ENCODE data around the gene RPS2. TPM values are rescaled to one million over a fixed set of nuclear protein-coding genes. Genes with fewer than 3 reads are reported as not detected.
A peak's percentile ranks its signal among the peaks of the same experiment; 100 is the strongest.

Gene RPS2
- total RNA-seq, 1 donor from 2014 or later: 1,121 TPM

DNA sequence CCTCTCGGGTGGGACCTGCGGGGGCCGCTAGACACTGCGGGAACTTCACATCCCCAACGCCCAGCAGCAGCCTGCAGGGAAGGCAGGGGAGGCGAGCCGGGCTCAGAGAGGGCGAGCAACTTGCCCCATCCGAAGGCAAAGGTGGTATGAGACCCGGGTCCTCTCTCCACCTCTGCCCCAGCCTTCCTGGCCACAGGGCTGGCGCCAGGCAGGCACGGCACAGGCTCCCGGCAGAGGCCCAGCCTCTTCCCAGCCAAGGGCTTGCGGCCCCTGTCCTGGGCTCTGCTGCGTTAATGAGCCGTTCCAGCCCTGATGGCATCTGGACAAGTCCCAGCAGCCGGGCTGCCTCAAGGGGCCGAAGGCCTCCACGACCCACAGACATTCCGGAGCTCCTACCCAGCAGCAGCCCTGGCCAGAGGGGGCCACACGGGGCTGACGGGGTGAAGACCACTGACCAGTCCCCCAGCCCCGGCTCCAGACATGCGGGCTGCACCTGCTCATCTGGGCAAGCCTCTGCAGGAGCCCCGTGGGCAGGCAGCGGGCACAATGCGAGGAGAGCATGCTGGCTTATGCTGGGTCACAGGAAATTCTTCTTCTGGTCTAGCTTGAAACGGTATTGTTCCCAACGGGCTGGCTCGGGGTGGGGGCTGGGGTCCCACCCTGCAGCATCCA is 45.2 kb downstream of the RPS2 start:
- no peak for DNase-seq (ENCODE audit: low spot score)

DNA sequence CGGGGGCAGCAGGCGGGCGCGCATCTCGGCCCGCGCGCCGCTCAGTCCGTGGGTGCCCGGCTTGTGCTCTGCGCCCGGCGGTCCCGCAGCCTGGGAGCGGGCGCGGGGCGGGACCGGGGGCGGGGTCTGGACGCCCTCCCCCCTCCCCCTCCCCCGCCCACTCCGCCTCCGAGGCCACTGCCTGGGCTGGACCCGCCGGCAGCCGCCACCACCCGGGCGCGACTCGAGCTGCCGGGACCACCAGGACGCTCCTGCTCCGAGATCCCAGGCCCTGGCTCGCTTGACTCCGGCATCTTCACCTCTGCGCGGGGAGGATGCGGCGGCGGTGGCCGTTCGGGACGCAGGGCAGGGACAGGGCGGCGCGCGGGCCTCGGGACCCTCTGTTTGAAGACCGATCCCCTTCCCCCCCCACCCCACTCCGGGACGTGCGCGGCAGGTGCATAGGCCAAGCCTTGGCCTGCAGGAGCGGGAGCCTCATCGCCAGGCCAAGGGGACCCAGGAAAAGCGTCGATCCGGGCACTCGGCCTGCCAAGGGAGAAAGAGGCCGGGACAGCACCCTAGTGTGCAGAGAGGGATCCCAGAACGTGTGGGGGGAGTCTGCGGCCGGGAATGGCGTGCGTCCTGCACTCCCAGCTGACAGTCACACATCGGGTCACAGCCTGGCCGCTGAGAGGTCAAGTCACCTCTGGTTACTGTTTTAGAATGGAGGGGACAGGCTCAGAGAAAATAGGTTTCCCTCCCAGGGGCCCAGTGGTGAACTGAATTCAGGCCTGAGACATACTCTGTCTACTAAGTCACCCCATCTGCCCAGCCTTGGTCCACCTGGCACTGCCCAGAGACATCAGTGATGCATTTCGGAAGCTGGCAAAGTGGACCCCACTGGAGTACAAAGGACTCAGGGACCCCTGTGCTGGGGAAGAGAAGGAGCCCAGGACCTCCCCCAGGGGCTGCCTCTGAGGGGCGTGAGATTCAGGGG is 46.0 kb downstream of the RPS2 start, which contains the start of gene HS3ST6:
TSS of gene HS3ST6 (minus strand) at position 65 of the 976 bp plus-strand sequence. CDS start 92 bp downstream, outside the sequence.
- no peak for DNase-seq (ENCODE audit: low spot score)

DNA sequence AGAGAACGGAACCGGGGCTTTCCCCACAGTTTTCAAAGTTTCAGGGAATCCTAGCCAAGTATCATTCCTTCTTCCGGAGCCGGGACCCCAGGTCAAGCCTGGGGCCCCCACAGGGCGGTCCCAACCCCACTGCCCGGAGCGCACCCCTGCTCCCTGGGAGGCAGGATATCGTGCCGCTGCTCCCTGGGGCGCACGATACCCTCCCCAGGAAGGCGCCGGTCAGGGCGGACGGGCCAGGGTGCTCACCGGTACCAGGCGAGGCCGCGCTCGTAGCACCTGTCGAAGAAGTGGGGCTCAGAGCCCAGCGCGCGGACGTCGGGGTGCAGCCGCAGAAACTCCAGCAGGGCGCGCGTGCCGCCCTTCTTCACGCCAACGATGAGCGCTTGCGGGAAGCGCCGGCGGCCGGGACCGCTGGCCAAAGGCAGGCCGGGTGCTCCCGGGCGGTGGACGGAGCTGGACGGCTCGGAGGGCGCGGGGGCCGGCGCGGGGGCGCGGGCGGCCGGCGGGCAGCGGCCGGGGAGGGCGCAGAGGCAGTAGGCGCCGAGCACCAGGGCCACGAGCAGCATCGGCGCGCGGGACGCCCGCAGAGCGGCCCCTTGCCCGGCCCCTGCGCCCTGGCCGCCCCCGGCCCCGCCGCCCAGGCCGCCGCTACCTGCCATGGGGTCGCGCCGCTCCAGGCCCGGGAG is 46.8 kb downstream of the RPS2 start:
- DNase-seq (ENCODE audit: low spot score): no peak

DNA sequence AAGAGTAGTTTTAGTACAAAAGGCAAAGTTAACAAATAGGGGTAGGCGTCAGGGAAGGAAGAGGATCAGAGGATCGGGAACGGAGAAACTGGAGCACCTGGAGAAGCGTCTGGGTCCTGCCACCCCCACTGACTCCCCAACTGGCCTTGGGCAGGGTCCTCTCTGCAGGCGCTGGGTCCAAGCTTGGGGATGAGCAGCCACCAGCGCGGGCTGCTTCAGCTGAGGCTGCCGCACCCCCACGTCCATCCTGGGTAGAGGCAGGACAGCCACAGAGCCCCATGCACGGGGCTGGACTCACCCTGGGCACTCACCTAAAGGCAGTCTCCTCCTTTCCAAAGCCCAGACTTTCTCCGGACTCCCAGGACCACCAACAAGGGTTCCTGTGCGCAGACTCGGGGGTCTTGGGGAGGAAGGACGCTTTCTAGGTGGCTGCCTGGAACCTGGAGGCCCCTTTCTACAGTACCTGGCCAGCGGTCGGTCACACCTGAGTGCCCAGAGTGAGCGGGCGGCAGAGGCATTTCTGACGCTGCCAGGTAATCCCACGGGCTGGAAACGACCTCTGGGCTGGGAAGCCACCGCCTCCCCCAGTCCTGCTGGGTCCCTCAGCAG is 47.5 kb downstream of the RPS2 start:
- no peak for DNase-seq (ENCODE audit: low spot score)

DNA sequence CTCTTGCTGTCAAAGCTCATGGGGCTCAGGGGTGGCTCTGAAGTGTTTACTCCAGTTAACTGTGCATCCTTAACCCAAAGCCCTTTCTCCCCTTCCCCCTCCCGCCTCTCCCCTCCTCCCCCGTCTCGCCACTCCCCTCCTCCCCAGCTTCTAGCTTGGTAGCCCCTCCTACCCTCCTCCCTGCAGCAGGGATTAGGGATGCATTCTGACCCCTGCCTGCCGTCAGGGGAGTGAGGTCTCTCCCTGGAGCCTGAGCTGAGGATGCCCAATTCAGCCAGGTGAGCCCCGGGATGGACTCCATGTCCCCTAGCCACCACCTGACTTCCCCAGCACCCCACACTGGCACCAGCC is 48.0 kb downstream of the RPS2 start:
- DNase-seq (ENCODE audit: low spot score): no peak

DNA sequence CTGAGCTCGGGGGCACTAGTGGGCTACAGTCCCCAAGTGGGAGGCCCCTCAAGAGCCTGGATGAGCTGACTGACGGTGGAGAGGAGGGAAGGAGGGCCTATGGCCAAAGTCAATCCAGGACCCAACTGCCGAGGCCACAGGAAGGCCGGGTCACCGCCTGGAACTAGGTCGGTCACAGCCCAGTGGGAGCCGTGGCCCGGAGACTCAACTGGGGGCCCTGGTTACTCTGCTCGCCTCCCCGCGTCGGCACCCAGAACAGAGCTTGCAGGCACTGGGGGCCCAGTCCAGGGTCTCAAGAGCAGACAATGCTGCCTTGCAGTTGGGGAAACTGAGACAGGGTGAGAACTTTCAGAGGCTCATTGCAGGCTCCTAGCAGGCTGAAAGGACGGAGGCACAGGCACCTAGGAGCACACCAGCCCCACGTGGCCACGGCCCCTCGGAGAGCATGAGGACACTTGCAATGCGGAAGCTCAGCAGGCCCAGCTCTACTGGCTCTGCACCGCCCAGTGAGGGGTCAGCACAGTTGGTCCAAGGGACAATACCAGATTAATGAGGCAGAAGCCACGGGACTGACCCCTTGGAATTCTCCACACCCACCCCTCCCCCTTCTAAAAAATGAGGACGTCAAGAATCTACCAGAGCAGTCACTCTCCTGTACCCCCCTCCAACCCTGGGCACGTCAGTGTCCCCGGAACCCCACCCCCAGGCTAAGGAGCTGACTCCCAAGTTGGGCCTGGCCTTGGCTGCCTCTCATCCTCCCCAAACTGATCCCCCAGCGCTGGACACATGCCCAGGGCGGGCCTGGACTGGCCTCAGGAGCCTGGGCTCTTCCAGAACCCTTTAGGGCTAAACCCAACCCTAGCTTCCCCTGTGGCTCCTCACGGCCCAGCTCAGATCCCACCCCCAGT is 48.6 kb downstream of the RPS2 start:
- DNase-seq (ENCODE audit: low spot score): no peak

DNA sequence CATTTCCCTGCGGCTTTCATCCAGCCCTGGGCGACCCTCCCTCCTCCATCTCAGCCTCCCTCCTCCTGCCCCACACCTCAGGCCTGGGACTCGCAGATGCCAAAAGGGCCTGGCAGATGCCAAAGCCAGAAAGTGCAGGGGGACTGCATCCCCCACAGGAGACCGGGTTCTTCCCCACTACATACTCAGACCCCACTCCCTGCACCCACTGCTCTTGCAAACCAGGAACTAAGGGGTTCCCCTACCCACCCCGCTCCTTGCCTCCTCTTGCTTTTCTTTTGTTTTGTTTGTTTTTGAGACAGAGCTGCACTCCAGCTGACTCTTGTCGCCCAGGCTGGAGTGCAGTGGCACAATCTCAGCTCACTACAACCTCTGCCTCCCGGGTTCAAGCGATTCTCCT is 49.6 kb downstream of the RPS2 start:
- DNase-seq (ENCODE audit: low spot score): no peak

DNA sequence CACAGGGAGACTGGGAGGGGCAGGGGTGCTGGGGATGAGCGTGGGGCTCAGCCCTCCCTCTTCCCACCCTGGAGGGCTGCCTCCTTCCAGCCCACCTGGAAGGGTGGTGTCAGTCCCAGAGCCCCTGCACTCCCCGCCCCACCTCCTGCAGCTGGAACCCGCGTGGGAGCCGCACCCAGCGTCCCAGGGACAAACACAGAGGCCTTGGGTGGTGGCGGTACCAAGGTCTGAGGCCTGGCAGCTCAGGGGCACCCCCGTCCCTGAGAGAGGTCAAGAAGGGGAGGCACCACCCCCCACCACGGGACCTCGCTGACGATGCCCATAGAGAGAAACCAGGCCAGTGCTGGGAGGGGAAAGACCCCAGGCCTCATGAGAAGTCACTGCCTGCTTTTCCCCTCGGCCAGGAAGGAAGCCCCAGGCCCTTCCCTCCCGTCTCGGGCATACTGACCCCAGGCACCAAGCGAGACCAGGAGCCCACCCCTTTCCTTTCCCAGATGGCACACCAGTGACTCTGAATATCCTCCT is 50.5 kb downstream of the RPS2 start:
- DNase-seq (ENCODE audit: low spot score): no peak

DNA sequence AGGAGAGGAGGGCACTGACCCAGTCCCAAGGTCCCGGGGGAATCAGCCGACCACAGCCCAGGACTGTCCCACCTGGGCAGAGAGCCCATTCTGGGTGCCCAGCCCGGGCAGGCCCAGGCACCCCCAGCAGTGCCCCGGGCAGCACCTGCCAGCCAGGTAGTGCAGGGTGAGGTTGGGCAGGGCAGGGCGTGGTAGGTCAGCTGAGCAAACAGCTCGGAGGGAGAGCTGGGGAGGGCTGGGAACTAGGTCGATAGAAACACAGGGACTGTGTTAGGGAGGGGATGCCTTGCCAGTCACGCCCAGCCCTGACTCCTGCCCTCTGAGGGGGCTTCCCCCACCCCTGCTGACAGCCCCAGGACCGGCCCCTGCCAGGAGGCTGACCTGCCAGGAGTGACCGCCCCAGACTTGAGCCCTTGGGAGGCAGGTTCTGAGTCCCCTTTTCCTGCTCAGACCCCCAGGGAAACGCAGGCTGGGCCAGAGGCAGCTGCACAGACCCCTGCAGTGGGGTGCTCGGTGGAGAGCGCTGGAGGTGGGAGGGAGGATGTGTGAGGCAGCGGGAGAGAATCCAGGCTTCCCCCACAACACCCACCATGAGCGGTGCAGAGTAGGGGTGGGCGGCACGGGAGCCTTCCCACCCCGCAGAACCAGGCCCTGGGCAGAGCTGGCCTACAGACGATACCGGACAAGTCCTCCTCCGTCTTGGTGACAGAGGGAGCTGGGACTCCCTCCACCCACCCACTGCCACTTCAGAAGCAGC is 51.1 kb downstream of the RPS2 start:
- DNase-seq (ENCODE audit: low spot score): peak; percentile 78

DNA sequence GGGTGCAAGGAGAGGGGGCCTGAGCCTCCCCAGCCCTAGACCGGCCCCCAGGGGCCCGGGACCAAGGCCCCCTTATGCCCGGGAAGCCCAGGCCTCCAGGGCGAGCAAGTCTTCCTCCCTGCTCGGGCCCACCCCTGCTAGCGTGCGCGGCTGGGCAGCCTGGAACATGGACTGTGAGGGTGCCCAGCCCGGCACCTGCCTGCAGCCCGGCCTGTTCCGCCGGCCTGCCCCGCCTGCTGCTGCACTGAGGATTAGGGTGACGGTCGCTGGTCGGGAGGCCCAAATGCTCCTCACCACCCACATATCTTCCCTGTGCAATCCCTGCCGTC is 52.4 kb downstream of the RPS2 start:
- no peak for DNase-seq (ENCODE audit: low spot score)

Other genes with a start within 250 kb of the RPS2 start
- 129 TPM for gene NME3, start 193.3 kb downstream of the RPS2 start, total RNA-seq
- gene EME2, start 192.0 kb downstream of the RPS2 start, total RNA-seq: 31.9 TPM
- gene MRPS34, start 191.7 kb downstream of the RPS2 start, total RNA-seq: 87.7 TPM
- 57.9 TPM for gene SPSB3, start 182.3 kb downstream of the RPS2 start, total RNA-seq
- 54.4 TPM for gene NUBP2, start 181.9 kb downstream of the RPS2 start, total RNA-seq
- gene IGFALS, start 171.1 kb downstream of the RPS2 start, total RNA-seq: 29.3 TPM
- gene HAGH, start 138.0 kb downstream of the RPS2 start, total RNA-seq: 82.2 TPM
- 49.6 TPM for gene FAHD1, start 137.6 kb downstream of the RPS2 start, total RNA-seq
- gene MEIOB, start 92.7 kb downstream of the RPS2 start, total RNA-seq: 0.17 TPM
- not detected for gene HS3ST6, start 46.4 kb downstream of the RPS2 start, total RNA-seq
- gene MSRB1, start 21.6 kb downstream of the RPS2 start, total RNA-seq: 41.2 TPM
- gene RPL3L, start 10.1 kb downstream of the RPS2 start, total RNA-seq: not detected
- gene NDUFB10, start 5.3 kb downstream of the RPS2 start, total RNA-seq: 145 TPM
- not detected for gene RNF151, start 2.0 kb upstream of the RPS2 start, total RNA-seq
- 32.5 TPM for gene TBL3, start 7.2 kb upstream of the RPS2 start, total RNA-seq
- gene NOXO1, start 16.6 kb upstream of the RPS2 start, total RNA-seq: 2.7 TPM
- 34.3 TPM for gene GFER, start 19.4 kb upstream of the RPS2 start, total RNA-seq
- 1.4 TPM for gene SYNGR3, start 25.1 kb upstream of the RPS2 start, total RNA-seq
- gene ZNF598, start 45.0 kb upstream of the RPS2 start, total RNA-seq: 42.1 TPM
- gene NPW, start 55.0 kb upstream of the RPS2 start, total RNA-seq: 1.6 TPM
- 121 TPM for gene NHERF2, start 62.1 kb upstream of the RPS2 start, total RNA-seq
- gene NTHL1, start 83.0 kb upstream of the RPS2 start, total RNA-seq: 33.9 TPM
- 185 TPM for gene TSC2, start 83.2 kb upstream of the RPS2 start, total RNA-seq
- 154 TPM for gene PKD1, start 171.1 kb upstream of the RPS2 start, total RNA-seq
- 7.7 TPM for gene RAB26, start 183.8 kb upstream of the RPS2 start, total RNA-seq
- gene TRAF7, start 191.0 kb upstream of the RPS2 start, total RNA-seq: 100 TPM
- 0.58 TPM for gene CASKIN1, start 231.8 kb upstream of the RPS2 start, total RNA-seq
- 31.2 TPM for gene MLST8, start 240.6 kb upstream of the RPS2 start, total RNA-seq
- gene BRICD5, start 246.0 kb upstream of the RPS2 start, total RNA-seq: 15.2 TPM